Neural cell (in vitro differentiated cells): ENCODE results near the gene DSCAM.

Experiments used
- CTCF ChIP-seq: fragments of 450-650 bp; IDR thresholded peaks from 2 replicates; pipeline ENCODE4 v1.5.1; 2014; ENCODE audit warnings: antibody characterized with exemption, mild to moderate bottlenecking, moderate library complexity; ENCODE audit not compliant: poor library complexity, severe bottlenecking
- EP300 ChIP-seq: fragments of 450-650 bp; conservative IDR thresholded peaks from 2 replicates; pipeline ENCODE4 v1.6.1; 2014; ENCODE audit warnings: antibody characterized with exemption, mild to moderate bottlenecking, moderate library complexity; ENCODE audit not compliant: poor library complexity, severe bottlenecking
- EZH2 ChIP-seq: fragments of 200-600, 300-800 bp; shearing (Covaris generic), sonication (generic); IDR thresholded peaks from 2 replicates; pipeline ENCODE4 v1.6.1; 2014; ENCODE audit warnings: antibody characterized with exemption, low read length, borderline replicate concordance, mild to moderate bottlenecking; ENCODE audit not compliant: insufficient read depth, poor library complexity, severe bottlenecking
- MXI1 ChIP-seq: fragments of 450-650 bp; conservative IDR thresholded peaks from 2 replicates; pipeline ENCODE4 v1.6.1; 2014; ENCODE audit warnings: antibody characterized with exemption, mild to moderate bottlenecking; ENCODE audit not compliant: poor library complexity, severe bottlenecking
- POLR2AphosphoS5 ChIP-seq: IDR thresholded peaks from 2 replicates; pipeline ENCODE4 v1.6.1; 2012
- REST ChIP-seq: IDR thresholded peaks from 2 replicates; pipeline ENCODE4 v1.6.1; 2012; ENCODE audit warnings: borderline replicate concordance

- no peak for TF ChIP-seq POLR2AphosphoS5
- no peak for TF ChIP-seq EP300
- no peak for TF ChIP-seq CTCF
- no peak for TF ChIP-seq EZH2
- TF ChIP-seq MXI1 = no peak
- TF ChIP-seq REST = no peak
Measured at GRCh38 chr21:40546647-40547046, 300.3 kb downstream of the DSCAM start.
